Inferior parietal cortex (tissue), 1 donor: ENCODE results near the gene MCF2L.

Experiments
- DNase-seq: peaks from one replicate; pipeline ENCODE4 v3.0.0-alpha.2; 2016; ENCODE audit errors: extremely low spot score

The MCF2L gene

GRCh38 chr13:112997188-112998130 lies 28.4 kb downstream of the MCF2L start:
- DNase-seq: no peak

GRCh38 chr13:112998521-112999280 lies 29.7 kb downstream of the MCF2L start:
- no peak for DNase-seq

- no peak for DNase-seq
These were observed 30.6 kb downstream of the MCF2L start for GRCh38 chr13:112999414-113000177.

GRCh38 chr13:113000575-113000974 lies 31.6 kb downstream of the MCF2L start:
- DNase-seq: no peak

- DNase-seq: no peak
These were observed 32.5 kb downstream of the MCF2L start for GRCh38 chr13:113001241-113002140.

- DNase-seq: no peak
These were observed 33.3 kb downstream of the MCF2L start for GRCh38 chr13:113002206-113002912.

GRCh38 chr13:113002913-113003290 lies 33.9 kb downstream of the MCF2L start:
- no peak for DNase-seq

- no peak for DNase-seq
These were observed 35.1 kb downstream of the MCF2L start for GRCh38 chr13:113004126-113004525.

GRCh38 chr13:113005076-113005865 lies 36.3 kb downstream of the MCF2L start:
- DNase-seq: no peak

GRCh38 chr13:113005997-113006396 lies 37.0 kb downstream of the MCF2L start:
- no peak for DNase-seq

GRCh38 chr13:113006660-113007059 lies 37.6 kb downstream of the MCF2L start:
- DNase-seq: no peak

GRCh38 chr13:113008851-113009250 lies 39.8 kb downstream of the MCF2L start:
- DNase-seq: no peak

- no peak for DNase-seq
These were observed 40.9 kb downstream of the MCF2L start for GRCh38 chr13:113009743-113010509.

GRCh38 chr13:113010510-113010865 lies 41.5 kb downstream of the MCF2L start:
- DNase-seq: no peak

GRCh38 chr13:113013303-113013702 lies 44.3 kb downstream of the MCF2L start:
- no peak for DNase-seq

- no peak for DNase-seq
These were observed 45.1 kb downstream of the MCF2L start for GRCh38 chr13:113013878-113014751.

- DNase-seq: no peak
These were observed 46.0 kb downstream of the MCF2L start for GRCh38 chr13:113014752-113015745.
